Measurements from ENCODE around the gene PHACTR2. TPM values are rescaled to one million over a fixed set of nuclear protein-coding genes. Genes with fewer than 3 reads are reported as not detected.
A peak's percentile ranks its signal among the peaks of the same experiment; 100 is the strongest.

Gene PHACTR2
- total and polyA plus RNA-seq, 4 donors: 11.0 to 119 (median 43.8) TPM

DNA sequence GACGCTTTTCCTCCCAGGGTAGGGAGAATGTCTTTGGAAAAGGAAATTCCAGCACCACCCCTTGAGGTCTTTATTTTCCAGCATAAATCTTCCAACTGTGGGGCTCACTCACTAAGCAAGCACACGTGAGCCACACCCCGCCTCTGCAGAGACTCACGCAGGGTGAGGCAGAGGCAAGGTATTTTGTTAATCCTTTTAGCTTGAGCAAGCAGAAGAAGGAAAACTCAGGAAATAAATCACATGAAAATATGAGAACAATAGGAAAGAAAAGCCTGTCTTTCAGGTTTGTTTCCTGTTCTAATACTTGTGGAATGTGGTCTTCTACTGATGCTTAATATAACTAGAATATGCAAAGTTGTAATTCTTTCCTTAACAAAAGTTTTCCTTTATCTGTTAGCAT lies 4.1 kb upstream of the PHACTR2 start:
- no peak overlapping the region for H3K9ac ChIP-seq (ENCODE audit: insufficient read depth in 1 of 2, low read length in 2 of 2)
- no peak for ATAC-seq (ENCODE audit: insufficient read depth, low FRiP score)
- DNase-seq: peak; percentile 41 to 70 (median 59)
- H3K4me3 ChIP-seq: no peak overlapping the region
- no peaks in the 10 kb centered on the region for H3K27me3 ChIP-seq (ENCODE audit: control insufficient read depth in 3 of 3, insufficient read depth in 3 of 3, low read length in 2 of 3)
- H3K4me1 ChIP-seq (ENCODE audit: control insufficient read depth in 5 of 5, insufficient read depth in 5 of 5, low read length in 5 of 5): peaks cover 0 to 24% (median 13%) of the 10 kb centered on the region in 5 donors
- 48 to 62% methylated on average over 4 of the region's 4 CpGs for WGBS, 2 donors
- TF ChIP-seq, protein P1, sequence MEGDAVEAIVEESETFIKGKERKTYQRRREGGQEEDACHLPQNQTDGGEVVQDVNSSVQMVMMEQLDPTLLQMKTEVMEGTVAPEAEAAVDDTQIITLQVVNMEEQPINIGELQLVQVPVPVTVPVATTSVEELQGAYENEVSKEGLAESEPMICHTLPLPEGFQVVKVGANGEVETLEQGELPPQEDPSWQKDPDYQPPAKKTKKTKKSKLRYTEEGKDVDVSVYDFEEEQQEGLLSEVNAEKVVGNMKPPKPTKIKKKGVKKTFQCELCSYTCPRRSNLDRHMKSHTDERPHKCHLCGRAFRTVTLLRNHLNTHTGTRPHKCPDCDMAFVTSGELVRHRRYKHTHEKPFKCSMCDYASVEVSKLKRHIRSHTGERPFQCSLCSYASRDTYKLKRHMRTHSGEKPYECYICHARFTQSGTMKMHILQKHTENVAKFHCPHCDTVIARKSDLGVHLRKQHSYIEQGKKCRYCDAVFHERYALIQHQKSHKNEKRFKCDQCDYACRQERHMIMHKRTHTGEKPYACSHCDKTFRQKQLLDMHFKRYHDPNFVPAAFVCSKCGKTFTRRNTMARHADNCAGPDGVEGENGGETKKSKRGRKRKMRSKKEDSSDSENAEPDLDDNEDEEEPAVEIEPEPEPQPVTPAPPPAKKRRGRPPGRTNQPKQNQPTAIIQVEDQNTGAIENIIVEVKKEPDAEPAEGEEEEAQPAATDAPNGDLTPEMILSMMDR (IDR thresholded peaks at IDR 0.05; ENCODE audit: control extremely low read depth, extremely low read depth): no peak
- no peaks in the 10 kb centered on the region for H3K36me3 ChIP-seq (ENCODE audit: control insufficient read depth in 4 of 4, insufficient read depth in 4 of 4, low read length in 4 of 4)
- no peaks in the 10 kb centered on the region for H3K9me3 ChIP-seq (ENCODE audit: control insufficient read depth in 4 of 4, insufficient read depth in 3 of 4, low read length in 3 of 4)
- H3K27ac ChIP-seq (ENCODE audit: low read depth in 1 of 2, low read length in 1 of 2): no peak overlapping the region

DNA sequence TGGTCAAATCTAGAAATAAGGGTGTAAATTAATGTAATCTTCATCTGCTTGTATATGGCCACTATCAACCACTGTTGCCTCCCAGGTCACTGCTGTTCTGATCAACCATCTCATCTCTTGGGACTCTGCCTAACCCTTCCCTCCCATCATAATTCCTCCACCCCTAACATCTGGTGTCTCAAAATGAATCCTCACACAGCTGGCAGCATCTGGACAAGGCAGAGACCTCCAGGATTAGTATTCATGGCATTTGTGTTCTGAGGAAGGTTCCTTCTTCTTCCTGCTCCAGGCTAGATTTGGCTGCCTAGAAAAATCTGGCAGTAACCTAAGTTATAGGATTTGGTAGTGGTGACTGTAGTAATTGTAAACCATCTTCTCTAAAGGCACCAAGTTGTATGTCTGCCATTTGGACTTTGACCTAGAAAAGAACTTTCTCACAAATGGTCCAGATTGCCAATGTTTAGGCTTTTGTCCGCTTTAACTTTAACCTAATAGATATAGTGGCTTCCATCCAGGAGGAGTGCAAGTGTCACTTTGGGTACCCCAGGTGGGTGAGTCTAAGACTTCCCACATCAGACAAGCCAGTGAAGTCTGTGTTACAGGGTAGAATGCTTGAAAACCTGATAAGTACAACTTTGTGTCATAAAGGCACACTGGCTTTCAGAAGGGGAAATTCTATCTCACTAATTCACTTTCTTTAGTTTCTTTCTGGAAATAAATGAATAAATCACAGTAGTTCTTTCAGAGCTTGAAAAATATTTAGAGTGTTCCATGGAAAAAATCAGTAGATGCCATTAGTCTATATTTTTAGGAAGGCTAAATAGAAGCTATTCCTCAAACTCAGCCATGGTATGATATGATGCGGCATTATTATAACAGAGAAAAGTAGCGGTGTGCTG lies 3.0 kb upstream of the PHACTR2 start:
- H3K36me3 ChIP-seq (ENCODE audit: control insufficient read depth in 4 of 4, insufficient read depth in 4 of 4, low read length in 4 of 4): no peaks in the 10 kb centered on the region
- no peak overlapping the region for H3K4me3 ChIP-seq
- H3K27ac ChIP-seq (ENCODE audit: low read depth in 1 of 2, low read length in 1 of 2): peak overlapping the region in 1 of 2 donors; percentile 64
- no peak for ATAC-seq (ENCODE audit: insufficient read depth, low FRiP score)
- H3K9me3 ChIP-seq (ENCODE audit: control insufficient read depth in 4 of 4, insufficient read depth in 3 of 4, low read length in 3 of 4): no peaks in the 10 kb centered on the region
- peaks cover 0 to 24% (median 13%) of the 10 kb centered on the region in 5 donors for H3K4me1 ChIP-seq (ENCODE audit: control insufficient read depth in 5 of 5, insufficient read depth in 5 of 5, low read length in 5 of 5)
- DNase-seq: peak; percentile 60 to 80 (median 72)
- TF ChIP-seq, protein P1 (IDR thresholded peaks at IDR 0.05; ENCODE audit: control extremely low read depth, extremely low read depth): no peak
- 91 to 92% methylated on average over 3 of the region's 3 CpGs for WGBS, 2 donors
- no peak overlapping the region for H3K9ac ChIP-seq (ENCODE audit: insufficient read depth in 1 of 2, low read length in 2 of 2)
- no peaks in the 10 kb centered on the region for H3K27me3 ChIP-seq (ENCODE audit: control insufficient read depth in 3 of 3, insufficient read depth in 3 of 3, low read length in 2 of 3)

DNA sequence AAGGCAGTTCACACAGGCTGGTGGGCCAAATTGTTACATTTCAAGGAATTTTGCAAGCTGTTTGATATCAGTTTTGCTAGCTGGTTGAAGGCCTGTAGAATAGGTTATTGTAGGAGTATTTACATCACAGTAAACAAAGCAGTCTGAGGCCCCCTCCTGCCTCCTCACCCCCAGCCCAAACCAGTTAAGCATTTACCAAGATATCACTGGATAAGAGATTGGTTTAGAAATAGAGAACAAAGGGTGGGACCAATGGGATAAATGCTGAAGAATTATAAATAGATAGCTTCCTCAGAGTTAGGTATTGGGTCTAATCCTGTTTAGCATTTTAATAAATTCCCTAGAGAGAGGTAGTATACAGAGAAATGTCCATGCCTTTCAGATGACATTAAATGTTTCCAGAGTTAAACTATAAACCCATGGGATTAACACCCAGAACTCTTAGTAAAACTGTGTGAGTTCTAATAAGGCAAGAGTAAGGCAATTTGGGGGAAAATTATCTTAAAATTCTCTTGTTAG lies 2.3 kb upstream of the PHACTR2 start:
- Histone ChIP-seq H3K9me3 (ENCODE audit: control insufficient read depth in 4 of 4, insufficient read depth in 3 of 4, low read length in 3 of 4) (no peaks in the 10 kb centered on the region), H3K27me3 (ENCODE audit: control insufficient read depth in 3 of 3, insufficient read depth in 3 of 3, low read length in 2 of 3) (no peaks in the 10 kb centered on the region), H3K4me1 (ENCODE audit: control insufficient read depth in 5 of 5, insufficient read depth in 5 of 5, low read length in 5 of 5) (peaks cover 0 to 29% (median 13%) of the 10 kb centered on the region in 5 donors), H3K9ac (ENCODE audit: insufficient read depth in 1 of 2, low read length in 2 of 2) (no peak overlapping the region), H3K4me3 (no peak overlapping the region), H3K27ac (ENCODE audit: low read depth in 1 of 2, low read length in 1 of 2) (no peak overlapping the region), H3K36me3 (ENCODE audit: control insufficient read depth in 4 of 4, insufficient read depth in 4 of 4, low read length in 4 of 4) (no peaks in the 10 kb centered on the region)
- TF ChIP-seq, protein P1 (IDR thresholded peaks at IDR 0.05; ENCODE audit: control extremely low read depth, extremely low read depth): no peak
- no peak for ATAC-seq (ENCODE audit: insufficient read depth, low FRiP score)
- peak in 1 of 3 donors; percentile 33 for DNase-seq
